K562 (cell line): ENCODE measurements around the gene PNPLA7. TPM values are rescaled to one million over a fixed set of nuclear protein-coding genes. Genes with fewer than 3 reads are reported as not detected.
A peak's percentile ranks its signal among the peaks of the same experiment; 100 is the strongest.

Experiments used
- ATF1 ChIP-seq, 2 experiments: fragments of 450-650 bp in 1 of 2; IDR thresholded peaks; 2 replicates each; pipeline ENCODE4 v1.6.1; 2016; ENCODE audit warnings: missing compliant biosample characterization in 1 of 2, missing genetic modification characterization in 1 of 2
- ATF7 ChIP-seq: fragments of 450-650 bp; IDR thresholded peaks from 2 replicates; pipeline ENCODE4 v1.7.1; 2014; ENCODE audit warnings: mild to moderate bottlenecking, moderate library complexity
- CCAR2 ChIP-seq: fragments of 200-400 bp; formaldehyde crosslinking; IDR thresholded peaks from 2 replicates; pipeline ENCODE4 v1.6.1; 2017; ENCODE audit warnings: mild to moderate bottlenecking, low read depth, low read length
- CEBPG ChIP-seq, 3 experiments: fragments of 200-800 bp in 1 of 3; sonication (Bioruptor generic) in 1 of 3; sonication (generic) in 1 of 3; formaldehyde crosslinking in 1 of 3; IDR thresholded peaks in 2 of 3; conservative IDR thresholded peaks in 1 of 3; 2 replicates each; pipeline versions ENCODE4 v1.6.1 to v1.8.0; 2016 to 2022; ENCODE audit warnings: missing compliant biosample characterization in 2 of 3, missing genetic modification characterization in 2 of 3, mild to moderate bottlenecking in 1 of 3, missing genetic modification reagents in 1 of 3
- CREB5 ChIP-seq: fragments of 250-450 bp; sonication (Bioruptor Pico); IDR thresholded peaks from 2 replicates; pipeline ENCODE4 v1.5.0; 2020; ENCODE audit warnings: mild to moderate bottlenecking
- EP300 ChIP-seq: IDR thresholded peaks from 2 replicates; pipeline ENCODE4 v1.6.1; 2012; ENCODE audit warnings: low read length, improper control_type of control experiment
- GABPA ChIP-seq: fragments of 200-800 bp; sonication (Bioruptor generic); conservative IDR thresholded peaks from 2 replicates; pipeline ENCODE4 v1.6.1; 2016; ENCODE audit warnings: low read depth, missing genetic modification characterization, missing compliant biosample characterization
- MAZ ChIP-seq, 2 experiments: fragments of 450-650 bp in 1 of 2; sonication (generic) in 1 of 2; formaldehyde crosslinking; IDR thresholded peaks in 1 of 2; conservative IDR thresholded peaks in 1 of 2; 2 replicates each; pipeline versions ENCODE4 v1.4.0 to v1.5.0; 2020; ENCODE audit warnings: mild to moderate bottlenecking in 1 of 2, missing genetic modification reagents in 1 of 2
- NCOA6 ChIP-seq: fragments of 450-650 bp; IDR thresholded peaks from 2 replicates; pipeline ENCODE4 v1.6.1; 2017; ENCODE audit warnings: mild to moderate bottlenecking
- PHF8 ChIP-seq: fragments of 200-600 bp; sonication (generic); IDR thresholded peaks from 2 replicates; pipeline ENCODE4 v1.6.1; 2012; ENCODE audit warnings: mixed run types, mild to moderate bottlenecking, inconsistent platforms, low read length, moderate library complexity, borderline replicate concordance
- PTRF ChIP-seq: fragments of 450-650 bp; IDR thresholded peaks from 2 replicates; pipeline ENCODE4 v1.6.1; 2016; ENCODE audit warnings: mild to moderate bottlenecking, missing genetic modification characterization, missing compliant biosample characterization
- SFPQ ChIP-seq: fragments of 200-400 bp; formaldehyde crosslinking; IDR thresholded peaks from 2 replicates; pipeline ENCODE4 v1.6.1; 2017; ENCODE audit warnings: mild to moderate bottlenecking, low read depth, low read length, moderate library complexity
- SMC3 ChIP-seq: conservative IDR thresholded peaks from 2 replicates; pipeline ENCODE4 v1.6.1; 2011; ENCODE audit warnings: low read depth, low read length, improper control_type of control experiment; ENCODE audit not compliant: insufficient read depth
- ZNF589 ChIP-seq: fragments of 200-800 bp; sonication (Bioruptor generic); IDR thresholded peaks from 2 replicates; pipeline ENCODE4 v1.6.1; 2016; ENCODE audit warnings: low read depth, missing genetic modification characterization, missing compliant biosample characterization
- polyA plus RNA-seq, 8 experiments: library from polyadenylated mRNA; depleted of rRNA in 4 of 8; stranded (reverse) in 5 of 8; unstranded in 3 of 8; fragments of >200 nt; fragmentation: Nextera tagmentation in 2 of 8; fragmentation: Illumina TruSeq in 1 of 8; extraction: Ambion mirVana in 2 of 8; extraction: Trizol in 1 of 8; gene quantifications; 2 replicates each; pipeline versions ENCODE4 v1.2.1 to v1.2.3, GENCODE V29; 2011 to 2014; ENCODE audit warnings: inconsistent platforms in 1 of 8, missing spikeins in 1 of 8
- total RNA-seq, 7 experiments: library from RNA; depleted of rRNA in 6 of 7; stranded (reverse); fragments of >200 nt in 6 of 7; fragmentation: Illumina TruSeq in 2 of 7; extraction: Trizol in 2 of 7; gene quantifications; 2 replicates each; pipeline versions ENCODE4 v1.2.1 to v1.2.3, GENCODE V29; 2011 to 2021; ENCODE audit warnings: low replicate concordance in 1 of 7
- TF ChIP-seq, protein P1 (sequence below): fragments of 450-650 bp; IDR thresholded peaks from 2 replicates; pipeline ENCODE4 v1.6.1; 2017; ENCODE audit warnings: antibody characterized with exemption, mild to moderate bottlenecking
- TF ChIP-seq, protein P2 (sequence below): IDR thresholded peaks from 2 replicates; pipeline ENCODE4 v1.6.1; 2012; ENCODE audit warnings: low read depth, low read length, improper control_type of control experiment, borderline replicate concordance

The PNPLA7 gene
- total and polyA plus RNA-seq, 9 of the 15 experiments (the other 6 are each of a cell fraction or from before 2014, with no cell fraction given) = 0.01 to 0.85 (median 0.19) TPM; not detected in 1

GRCh38 chr9:137575364-137575715 is 25.1 kb upstream of the PNPLA7 start (continued):
- TF ChIP-seq, protein P1, sequence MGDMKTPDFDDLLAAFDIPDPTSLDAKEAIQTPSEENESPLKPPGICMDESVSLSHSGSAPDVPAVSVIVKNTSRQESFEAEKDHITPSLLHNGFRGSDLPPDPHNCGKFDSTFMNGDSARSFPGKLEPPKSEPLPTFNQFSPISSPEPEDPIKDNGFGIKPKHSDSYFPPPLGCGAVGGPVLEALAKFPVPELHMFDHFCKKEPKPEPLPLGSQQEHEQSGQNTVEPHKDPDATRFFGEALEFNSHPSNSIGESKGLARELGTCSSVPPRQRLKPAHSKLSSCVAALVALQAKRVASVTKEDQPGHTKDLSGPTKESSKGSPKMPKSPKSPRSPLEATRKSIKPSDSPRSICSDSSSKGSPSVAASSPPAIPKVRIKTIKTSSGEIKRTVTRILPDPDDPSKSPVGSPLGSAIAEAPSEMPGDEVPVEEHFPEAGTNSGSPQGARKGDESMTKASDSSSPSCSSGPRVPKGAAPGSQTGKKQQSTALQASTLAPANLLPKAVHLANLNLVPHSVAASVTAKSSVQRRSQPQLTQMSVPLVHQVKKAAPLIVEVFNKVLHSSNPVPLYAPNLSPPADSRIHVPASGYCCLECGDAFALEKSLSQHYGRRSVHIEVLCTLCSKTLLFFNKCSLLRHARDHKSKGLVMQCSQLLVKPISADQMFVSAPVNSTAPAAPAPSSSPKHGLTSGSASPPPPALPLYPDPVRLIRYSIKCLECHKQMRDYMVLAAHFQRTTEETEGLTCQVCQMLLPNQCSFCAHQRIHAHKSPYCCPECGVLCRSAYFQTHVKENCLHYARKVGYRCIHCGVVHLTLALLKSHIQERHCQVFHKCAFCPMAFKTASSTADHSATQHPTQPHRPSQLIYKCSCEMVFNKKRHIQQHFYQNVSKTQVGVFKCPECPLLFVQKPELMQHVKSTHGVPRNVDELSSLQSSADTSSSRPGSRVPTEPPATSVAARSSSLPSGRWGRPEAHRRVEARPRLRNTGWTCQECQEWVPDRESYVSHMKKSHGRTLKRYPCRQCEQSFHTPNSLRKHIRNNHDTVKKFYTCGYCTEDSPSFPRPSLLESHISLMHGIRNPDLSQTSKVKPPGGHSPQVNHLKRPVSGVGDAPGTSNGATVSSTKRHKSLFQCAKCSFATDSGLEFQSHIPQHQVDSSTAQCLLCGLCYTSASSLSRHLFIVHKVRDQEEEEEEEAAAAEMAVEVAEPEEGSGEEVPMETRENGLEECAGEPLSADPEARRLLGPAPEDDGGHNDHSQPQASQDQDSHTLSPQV = no peak
- TF ChIP-seq, protein P2, sequence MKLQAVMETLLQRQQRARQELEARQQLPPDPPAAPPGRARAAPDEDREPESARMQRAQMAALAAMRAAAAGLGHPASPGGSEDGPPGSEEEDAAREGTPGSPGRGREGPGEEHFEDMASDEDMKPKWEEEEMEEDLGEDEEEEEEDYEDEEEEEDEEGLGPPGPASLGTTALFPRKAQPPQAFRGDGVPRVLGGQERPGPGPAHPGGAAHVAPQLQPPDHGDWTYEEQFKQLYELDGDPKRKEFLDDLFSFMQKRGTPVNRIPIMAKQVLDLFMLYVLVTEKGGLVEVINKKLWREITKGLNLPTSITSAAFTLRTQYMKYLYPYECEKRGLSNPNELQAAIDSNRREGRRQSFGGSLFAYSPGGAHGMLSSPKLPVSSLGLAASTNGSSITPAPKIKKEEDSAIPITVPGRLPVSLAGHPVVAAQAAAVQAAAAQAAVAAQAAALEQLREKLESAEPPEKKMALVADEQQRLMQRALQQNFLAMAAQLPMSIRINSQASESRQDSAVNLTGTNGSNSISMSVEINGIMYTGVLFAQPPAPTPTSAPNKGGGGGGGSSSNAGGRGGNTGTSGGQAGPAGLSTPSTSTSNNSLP = no peak
- 0 out of 4 replicates have a peak, but pooled peaks of 1 of the 2 experiments have one; percentile 33 for TF ChIP-seq MAZ (CRISPR knock-in tag; conservative IDR thresholded peaks at IDR 0.05 in 1 of 2, IDR thresholded peaks at IDR 0.05 in 1 of 2)
- no peak for TF ChIP-seq SMC3
- TF ChIP-seq PTRF (tag) = no peak
- no peak for TF ChIP-seq NCOA6
- no peak for TF ChIP-seq SFPQ
- 0 out of 2 replicates have a peak, but pooled peaks have one; percentile 12 for TF ChIP-seq ZNF589
- TF ChIP-seq EP300 = peak; percentile 26; the same call in 1 of the 2 replicates
- no peak for TF ChIP-seq CREB5
- no peak for TF ChIP-seq GABPA (tag)
- peak; percentile 87 for TF ChIP-seq ATF7
- peak; percentile 85 for TF ChIP-seq CEBPG (CRISPR knock-in tag; IDR thresholded peaks at IDR 0.05)
- peak; percentile 13 to 47; a peak in 2 of 4 replicates for TF ChIP-seq CEBPG (tag; conservative IDR thresholded peaks at IDR 0.05 in 1 of 2, IDR thresholded peaks at IDR 0.05 in 1 of 2)
- TF ChIP-seq PHF8 = no peak
- no peak for TF ChIP-seq ATF1 (CRISPR knock-in tag; IDR thresholded peaks at IDR 0.05)
- TF ChIP-seq ATF1 (tag; IDR thresholded peaks at IDR 0.05) = peak; percentile 42
- no peak for TF ChIP-seq CCAR2
